Measurements from ENCODE around the gene DERL3.

The DERL3 gene

DNA sequence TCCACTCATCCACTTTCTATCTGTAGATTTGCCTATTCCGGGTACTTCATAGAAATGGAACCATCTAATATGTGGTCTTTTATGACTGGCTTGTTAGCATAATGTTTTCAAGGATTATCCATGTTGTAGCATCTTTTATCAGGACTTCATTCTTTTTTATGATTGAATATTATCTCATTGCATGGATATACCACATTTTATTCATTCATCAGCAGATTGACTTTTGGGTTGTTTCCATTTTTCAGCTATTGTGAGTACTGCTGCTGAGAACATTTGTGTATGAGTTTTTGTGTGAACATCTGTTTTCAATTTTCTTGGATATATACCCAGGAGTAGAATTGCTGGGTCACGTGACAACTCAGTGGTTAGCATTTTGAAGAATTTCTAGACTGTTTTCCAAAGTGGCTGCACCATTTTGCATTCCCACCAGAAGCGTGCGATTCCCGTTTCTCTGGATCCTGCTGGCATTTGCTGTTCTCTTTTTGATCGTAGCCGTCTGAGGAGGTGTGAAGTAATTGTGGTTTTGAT lies 8.9 kb downstream of the DERL3 start:
- TF ChIP-seq ZNF274 (IDR thresholded peaks at IDR 0.05; ENCODE audit: low read depth, low read length): no peak

DNA sequence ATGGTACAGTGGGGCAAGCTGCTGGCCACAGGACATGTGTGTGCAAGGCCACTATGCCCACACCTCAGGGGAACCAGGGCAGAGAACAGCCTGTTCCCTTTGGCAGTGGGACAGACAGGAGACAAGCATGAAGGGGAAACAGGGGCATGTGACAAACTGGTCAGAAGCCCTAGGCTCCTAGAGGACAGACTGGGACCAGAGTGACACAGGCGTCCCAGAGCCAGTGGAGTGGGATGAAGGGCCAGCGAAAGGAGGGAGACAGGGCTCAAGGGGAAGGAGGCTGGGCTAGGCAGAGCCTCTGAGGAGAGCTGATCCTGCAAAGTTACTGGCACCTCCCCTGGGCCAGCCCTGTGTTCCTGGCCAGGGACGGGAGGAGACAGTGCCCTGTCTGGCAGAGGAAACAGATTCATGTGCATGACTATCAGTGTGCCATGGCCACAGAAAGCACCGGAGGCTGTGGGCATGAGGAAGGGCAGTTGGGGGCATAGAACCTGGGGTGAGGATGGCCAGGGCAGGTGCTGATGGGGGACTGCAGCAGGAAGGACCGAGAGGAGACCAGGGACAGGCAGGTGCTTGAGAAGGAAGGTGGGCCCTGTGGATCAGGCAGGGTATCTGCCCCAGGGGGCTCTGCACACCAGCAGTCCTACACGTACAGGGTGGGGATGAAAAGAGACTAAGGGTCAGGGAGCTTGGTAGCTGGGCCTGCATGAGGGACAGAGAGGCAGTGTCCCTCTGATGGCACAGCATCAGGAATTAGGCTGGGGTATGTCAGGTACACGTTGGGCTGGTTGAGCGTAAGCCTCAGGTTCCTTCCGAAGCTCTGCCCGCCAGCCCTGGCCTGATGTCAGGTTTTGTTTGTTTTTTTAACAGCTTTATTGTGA lies 9.8 kb downstream of the DERL3 start:
- TF ChIP-seq ZNF274 (IDR thresholded peaks at IDR 0.05; ENCODE audit: low read depth, low read length): no peak
- H3K4me3 ChIP-seq (ENCODE audit: low read length): no peak overlapping the region

More for the DNA sequence above, 8.9 kb downstream of the DERL3 start:
- no peak overlapping the region for H3K4me3 ChIP-seq (ENCODE audit: low read length)

DNA sequence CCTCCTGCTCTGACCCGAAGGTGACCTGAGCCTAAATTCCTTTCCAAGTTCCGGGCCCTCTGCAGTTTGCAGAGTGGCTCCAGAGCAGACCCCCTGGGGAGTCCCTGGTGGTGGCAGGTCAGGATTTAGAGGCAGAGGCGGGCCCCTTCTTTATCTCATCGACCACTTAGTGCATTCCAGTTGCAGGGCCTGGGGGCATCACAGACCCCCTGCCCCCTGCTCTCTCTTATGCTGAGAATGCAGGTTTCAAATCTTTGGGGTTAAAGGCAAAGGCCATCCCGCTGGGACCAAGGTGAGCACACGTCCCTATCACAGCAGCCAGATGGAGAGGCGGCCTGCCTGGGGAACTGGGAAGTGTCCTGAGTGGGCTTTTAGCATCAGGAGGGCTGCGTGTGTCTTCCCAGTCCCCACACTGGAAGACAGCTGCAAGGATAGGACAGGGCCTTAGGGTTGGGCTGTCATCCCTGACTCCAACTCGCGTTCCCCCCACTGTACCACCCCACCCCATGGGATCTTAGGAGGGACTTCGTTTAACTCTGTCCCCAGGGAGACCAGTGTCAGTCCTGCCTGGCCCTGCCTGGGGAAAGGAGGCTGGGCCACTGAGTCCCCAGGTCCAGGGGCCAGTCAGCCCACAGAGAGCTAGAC lies 11.3 kb downstream of the DERL3 start:
- no peak for TF ChIP-seq ZNF274 (IDR thresholded peaks at IDR 0.05; ENCODE audit: low read depth, low read length)
- H3K4me3 ChIP-seq (ENCODE audit: low read length): no peak overlapping the region

DNA sequence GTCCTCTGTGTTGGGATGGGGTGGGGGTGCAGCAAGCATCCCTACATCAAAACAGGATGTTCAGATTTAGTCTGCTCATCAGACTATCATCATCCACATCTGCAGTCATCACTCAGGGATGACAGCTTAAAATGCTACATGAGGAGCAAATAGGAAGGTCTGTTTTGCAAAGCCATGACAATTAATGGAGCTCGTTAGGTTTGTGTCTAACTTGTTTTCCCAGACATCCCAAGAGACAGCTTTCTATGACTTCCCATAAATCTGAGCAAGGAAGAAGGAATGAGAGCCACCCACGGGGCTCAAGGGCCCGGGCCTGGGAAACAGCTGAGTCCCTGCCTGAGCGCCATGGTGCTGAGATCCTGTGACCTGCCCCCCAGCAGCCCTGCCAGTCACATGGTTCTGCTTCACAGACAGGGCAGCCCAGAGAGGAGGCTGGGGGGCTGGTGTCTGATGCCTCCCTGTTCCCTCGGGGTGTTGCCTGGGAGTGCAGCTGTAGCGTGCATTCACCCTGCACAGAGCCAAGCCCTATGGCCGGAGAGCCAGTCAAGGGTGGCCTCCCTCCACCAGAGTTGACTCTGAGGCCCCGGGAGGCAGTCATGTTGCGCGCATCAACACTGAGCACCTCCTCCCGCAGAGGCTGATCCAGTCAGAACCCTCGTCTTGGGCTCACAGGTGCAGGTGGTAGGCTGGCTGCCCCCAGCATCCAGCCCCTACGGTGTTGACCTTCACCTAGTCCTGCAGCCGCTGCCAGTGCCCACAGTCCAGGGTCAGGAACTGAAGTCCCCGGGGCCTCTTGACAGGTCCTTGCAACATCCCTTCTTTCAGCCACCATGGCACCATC lies 12.1 kb downstream of the DERL3 start:
- H3K4me3 ChIP-seq (ENCODE audit: low read length): no peak overlapping the region

DNA sequence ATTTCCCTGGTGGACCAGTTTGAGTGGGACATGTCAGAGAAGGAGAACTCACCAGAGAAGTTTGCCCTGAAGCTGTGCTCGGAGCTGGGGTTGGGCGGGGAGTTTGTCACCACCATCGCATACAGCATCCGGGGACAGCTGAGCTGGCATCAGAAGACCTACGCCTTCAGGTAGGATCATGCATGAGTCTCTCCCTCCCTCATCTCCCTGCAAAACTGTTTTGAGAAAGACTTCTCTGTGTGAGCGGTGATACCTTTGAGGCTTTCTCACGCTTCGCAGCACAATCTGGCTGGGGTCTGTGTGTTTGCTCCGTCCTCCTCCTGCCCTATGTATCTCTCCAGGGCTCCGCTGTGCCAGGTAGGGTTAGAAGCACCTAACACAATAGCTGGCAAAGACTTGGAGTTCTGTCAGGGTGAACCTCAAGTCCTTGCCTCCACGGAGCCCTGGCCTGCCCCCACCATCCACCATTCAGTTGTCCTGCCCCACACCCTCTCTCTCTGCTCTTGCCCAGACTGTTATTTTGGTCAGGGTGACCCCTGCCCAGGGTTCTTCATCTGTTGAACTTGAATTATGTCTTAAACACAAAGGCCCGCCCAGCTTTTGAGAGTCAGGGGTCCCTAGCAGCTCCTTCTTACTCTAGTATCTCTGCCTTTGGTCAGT lies 13.4 kb downstream of the DERL3 start:
- no peak for TF ChIP-seq ZNF274 (IDR thresholded peaks at IDR 0.05; ENCODE audit: low read depth, low read length)
- H3K4me3 ChIP-seq (ENCODE audit: low read length): no peak overlapping the region

More for the DNA sequence above, 12.1 kb downstream of the DERL3 start:
- TF ChIP-seq ZNF274 (IDR thresholded peaks at IDR 0.05; ENCODE audit: low read depth, low read length): no peak

DNA sequence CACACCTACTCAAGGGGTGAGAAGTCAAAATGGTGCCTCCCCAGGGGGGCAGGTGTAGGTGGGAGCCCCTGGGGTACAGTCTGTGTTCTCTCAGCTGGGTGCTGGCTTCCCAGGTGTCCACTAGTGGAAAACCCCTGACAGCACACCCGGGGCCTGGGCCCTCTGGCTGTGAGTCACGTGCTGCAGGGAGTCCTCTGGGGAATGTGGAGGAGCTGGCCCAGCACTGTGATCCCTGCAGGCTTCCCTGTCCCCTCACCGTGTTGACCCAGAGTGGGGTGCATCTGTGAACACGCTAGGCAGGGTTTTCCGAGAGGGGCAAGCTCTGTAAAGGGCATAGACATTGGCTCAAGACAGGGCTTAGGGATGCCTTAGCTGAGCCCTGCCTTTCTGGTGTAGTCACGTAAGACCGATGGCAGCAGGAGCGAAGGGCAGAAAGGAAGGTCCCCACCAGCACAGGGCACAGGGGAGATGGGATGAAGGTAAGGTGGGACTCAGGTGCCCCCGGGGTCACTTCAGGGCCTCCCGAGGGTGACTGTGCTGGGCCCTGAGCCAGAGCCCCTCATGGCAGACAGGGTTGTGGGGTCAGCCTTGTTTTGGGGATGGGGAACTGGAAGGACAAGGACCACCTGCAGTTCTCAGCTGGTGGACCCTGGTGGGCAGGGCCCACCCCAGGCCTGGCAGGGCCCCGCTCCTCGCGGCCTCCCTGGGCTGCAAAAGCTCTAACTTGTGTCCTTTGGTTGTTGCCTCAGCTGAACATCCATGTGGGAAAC lies 14.1 kb downstream of the DERL3 start:
- TF ChIP-seq ZNF274 (IDR thresholded peaks at IDR 0.05; ENCODE audit: low read depth, low read length): no peak
- H3K4me3 ChIP-seq (ENCODE audit: low read length): no peak overlapping the region

DNA sequence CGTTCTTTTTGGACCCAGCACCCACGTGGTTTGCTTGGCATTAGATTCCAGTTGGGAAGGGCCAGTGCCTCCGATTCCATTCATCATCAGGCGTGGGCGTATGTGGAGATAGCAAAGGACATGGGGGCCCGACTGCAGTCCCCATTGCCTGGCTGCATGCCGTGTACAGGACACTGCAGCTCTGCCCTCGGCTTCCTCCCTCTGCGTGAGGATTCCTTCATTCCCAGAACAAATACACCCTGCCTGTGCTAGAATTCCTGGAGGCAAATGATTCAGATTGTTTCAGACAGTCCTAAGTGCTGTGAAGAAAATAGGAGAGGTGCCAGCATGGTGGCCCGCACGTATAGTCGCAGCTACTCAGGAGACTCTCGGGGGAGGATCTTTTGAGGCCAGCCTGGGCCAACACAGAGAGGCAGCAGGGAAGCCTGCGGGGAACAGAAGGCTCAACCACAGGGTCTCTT lies 15.4 kb downstream of the DERL3 start:
- H3K4me3 ChIP-seq (ENCODE audit: low read length): no peak overlapping the region
- TF ChIP-seq ZNF274 (IDR thresholded peaks at IDR 0.05; ENCODE audit: low read depth, low read length): no peak

DNA sequence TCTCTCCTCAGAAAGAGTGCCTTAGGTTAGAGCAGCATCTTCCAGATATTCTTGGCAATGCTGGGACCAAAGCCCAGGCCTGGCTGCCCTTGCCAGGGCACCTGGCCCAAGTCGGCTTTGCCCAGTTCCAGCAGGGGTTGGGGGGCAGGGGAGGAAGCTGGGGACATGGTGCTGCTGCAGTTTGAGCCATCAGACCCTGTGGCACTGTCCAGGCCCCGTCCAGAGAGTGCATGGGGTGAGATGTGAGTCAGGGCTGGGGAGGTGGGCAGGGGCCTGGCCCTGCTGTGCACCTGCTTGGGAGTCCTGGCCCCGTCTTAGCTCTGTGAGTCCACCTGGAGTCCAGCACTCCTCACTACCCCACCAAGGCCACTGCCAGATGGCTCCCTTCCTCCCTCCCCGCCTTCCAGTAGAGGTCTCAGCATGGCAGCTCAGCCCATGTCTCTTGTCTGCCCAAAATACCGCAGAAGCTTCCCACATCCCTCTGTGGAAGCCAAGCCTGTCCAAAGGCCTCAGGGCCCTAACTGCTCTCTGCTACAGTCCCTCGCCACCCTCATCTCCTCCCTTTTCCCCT lies 16.6 kb downstream of the DERL3 start:
- no peak for TF ChIP-seq ZNF274 (IDR thresholded peaks at IDR 0.05; ENCODE audit: low read depth, low read length)
- no peak overlapping the region for H3K4me3 ChIP-seq (ENCODE audit: low read length)

DNA sequence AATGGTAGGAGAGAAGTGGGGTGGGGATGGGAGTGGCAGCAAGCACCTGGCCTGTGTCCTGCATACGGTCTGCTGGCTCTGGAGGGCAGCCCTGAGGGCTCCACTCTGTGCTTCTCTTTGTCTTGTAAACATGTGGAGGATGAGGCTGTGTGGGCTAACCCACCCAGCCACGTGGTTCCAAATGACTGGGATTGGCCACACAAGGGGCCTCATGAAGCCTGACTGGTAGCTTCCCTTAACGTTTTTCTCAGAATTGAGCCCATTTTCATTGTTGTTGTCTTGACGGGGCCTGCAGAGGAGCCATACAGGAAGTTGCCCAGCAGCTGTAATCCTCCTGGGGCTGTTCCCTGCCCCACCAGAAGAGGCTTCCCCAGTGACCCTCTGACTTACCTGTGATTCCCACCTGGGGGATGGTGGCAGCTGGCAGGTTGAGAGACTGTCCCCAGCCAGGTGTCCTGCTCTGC lies 18.0 kb downstream of the DERL3 start:
- H3K4me3 ChIP-seq (ENCODE audit: low read length): no peak overlapping the region

DNA sequence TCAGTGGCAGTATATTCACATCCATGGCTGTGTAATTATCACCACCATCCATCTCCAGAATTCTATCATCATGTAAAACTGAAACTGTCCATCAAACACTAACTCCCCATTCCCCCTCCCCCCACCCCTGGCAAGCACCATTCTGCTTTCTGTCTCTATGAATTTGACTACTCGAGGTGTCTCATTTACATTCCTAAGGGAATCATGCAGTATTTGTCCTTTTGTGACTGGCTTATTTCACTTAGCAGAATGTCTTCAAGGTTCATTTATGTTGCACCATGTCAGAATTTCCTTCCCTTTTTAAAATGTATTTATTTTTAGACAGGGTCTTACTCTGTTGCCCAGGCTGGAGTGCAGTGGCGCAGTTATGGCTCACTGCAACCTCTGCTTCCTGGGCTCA lies 20.3 kb downstream of the DERL3 start:
- no peak overlapping the region for H3K4me3 ChIP-seq (ENCODE audit: low read length)
- TF ChIP-seq ZNF274 (IDR thresholded peaks at IDR 0.05; ENCODE audit: low read depth, low read length): no peak

More for the DNA sequence above, 18.0 kb downstream of the DERL3 start:
- no peak for TF ChIP-seq ZNF274 (IDR thresholded peaks at IDR 0.05; ENCODE audit: low read depth, low read length)

DNA sequence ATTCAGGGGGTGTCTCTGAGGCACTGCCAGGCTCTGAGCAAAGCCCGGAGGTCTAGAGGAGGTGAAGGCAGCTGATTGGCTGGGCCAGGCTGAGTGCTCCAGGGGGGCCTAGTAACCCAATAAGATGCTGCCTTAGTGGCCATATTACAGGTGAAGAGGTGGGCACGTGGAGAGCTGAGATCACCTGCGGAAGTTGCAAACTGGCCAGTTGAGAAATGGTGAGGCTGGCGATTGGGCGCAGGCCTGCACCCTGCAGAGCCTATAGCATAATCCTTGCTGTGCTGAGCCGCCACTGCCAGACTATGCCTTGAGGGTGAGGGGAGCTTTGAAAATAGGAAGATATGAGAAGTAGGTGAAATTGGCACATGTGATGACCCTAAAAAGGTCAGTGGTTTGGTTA lies 21.7 kb downstream of the DERL3 start:
- H3K4me3 ChIP-seq (ENCODE audit: low read length): no peak overlapping the region
- TF ChIP-seq ZNF274 (IDR thresholded peaks at IDR 0.05; ENCODE audit: low read depth, low read length): no peak

DNA sequence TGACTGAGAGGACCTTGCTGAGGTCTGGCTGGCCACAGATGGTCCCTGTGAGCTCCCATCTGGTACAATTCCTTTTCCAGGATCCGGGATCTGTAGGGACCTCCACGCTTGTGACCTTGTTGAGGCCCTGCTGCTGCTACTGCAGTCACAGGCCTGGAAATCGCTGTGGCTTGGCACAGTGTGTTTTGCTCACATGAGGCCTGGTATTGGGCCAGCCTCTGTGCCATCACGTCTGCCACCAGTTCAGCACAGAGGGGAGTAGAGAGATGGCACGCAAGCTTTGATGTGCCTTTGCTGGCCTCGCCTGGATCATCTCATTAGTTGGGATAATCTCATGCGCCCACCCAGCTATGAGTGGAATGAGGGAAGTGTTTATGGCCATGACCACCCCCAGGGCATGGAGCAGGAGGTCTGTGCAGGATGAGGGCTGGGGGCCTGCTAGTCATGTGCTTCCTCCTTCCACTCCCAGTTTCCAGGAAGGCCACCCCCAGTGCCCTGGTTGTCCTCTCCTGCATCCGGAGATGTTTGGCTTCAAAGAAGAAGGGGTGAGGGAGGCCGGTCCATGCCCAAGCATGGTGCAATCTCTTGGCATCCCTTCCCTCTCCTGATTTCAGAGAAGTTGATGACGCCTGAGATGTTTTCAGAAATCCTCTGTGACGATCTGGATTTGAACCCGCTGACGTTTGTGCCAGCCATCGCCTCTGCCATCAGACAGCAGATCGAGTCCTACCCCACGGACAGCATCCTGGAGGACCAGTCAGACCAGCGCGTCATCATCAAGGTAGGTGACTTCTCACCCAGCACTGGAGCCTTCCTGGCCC lies 22.4 kb downstream of the DERL3 start:
- TF ChIP-seq ZNF274 (IDR thresholded peaks at IDR 0.05; ENCODE audit: low read depth, low read length): no peak
- H3K4me3 ChIP-seq (ENCODE audit: low read length): no peak overlapping the region
